HG02610 (cell line): Measurements from ENCODE around the gene AKNA.
"Not testable (repeated sequence)": the region's sequence is repeated elsewhere in the genome, so short reads cannot be mapped to it uniquely, and the experiment has no call there.

ENCODE experiments used
- ATAC-seq: cut with Tn5 transposase; IDR thresholded peaks from one replicate; pipeline ENCODE4 v1.9.1; 2021; ENCODE audit warnings: mild to moderate bottlenecking, moderate library complexity; ENCODE audit not compliant: unreplicated experiment

Gene AKNA

GRCh38 chr9:114324492-114324891 lies 63.3 kb downstream of the AKNA start:
- ATAC-seq: no peak

GRCh38 chr9:114323849-114324248 lies 63.9 kb downstream of the AKNA start:
- ATAC-seq: not testable (repeated sequence)

DNA sequence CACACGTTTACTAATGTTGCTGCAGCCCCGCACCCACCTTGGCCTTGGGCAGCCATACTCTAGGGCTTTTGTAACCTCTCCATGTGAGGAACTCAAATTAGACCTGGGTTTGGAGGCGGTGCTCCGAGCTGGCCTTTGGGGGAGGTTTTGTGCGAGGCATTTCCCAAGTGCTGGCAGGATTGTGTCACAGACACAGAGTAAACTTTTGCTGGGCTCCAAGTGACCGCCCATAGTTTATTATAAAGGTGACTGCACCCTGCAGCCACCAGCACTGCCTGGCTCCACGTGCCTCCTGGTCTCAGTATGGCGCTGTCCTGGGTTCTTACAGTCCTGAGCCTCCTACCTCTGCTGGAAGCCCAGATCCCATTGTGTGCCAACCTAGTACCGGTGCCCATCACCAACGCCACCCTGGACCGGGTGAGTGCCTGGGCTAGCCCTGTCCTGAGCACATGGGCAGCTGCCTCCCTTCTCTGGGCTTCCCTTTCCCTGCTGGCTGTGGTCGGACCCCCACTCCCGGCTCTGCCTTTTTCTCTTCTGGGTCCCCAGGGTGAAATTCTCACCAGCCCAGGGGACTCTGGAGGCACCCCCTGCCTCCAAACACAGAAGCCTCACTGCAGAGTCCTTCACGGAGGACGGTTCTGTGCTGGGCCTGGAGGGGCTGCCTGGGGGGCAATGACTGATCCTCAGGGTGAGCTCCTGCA lies 64.8 kb downstream of the AKNA start, which contains the start of gene ORM1:
TSS of gene ORM1 (plus strand) at position 268 of the 701 bp plus-strand sequence. CDS start at position 304, 36 bp downstream.
- ATAC-seq: not testable (repeated sequence)

DNA sequence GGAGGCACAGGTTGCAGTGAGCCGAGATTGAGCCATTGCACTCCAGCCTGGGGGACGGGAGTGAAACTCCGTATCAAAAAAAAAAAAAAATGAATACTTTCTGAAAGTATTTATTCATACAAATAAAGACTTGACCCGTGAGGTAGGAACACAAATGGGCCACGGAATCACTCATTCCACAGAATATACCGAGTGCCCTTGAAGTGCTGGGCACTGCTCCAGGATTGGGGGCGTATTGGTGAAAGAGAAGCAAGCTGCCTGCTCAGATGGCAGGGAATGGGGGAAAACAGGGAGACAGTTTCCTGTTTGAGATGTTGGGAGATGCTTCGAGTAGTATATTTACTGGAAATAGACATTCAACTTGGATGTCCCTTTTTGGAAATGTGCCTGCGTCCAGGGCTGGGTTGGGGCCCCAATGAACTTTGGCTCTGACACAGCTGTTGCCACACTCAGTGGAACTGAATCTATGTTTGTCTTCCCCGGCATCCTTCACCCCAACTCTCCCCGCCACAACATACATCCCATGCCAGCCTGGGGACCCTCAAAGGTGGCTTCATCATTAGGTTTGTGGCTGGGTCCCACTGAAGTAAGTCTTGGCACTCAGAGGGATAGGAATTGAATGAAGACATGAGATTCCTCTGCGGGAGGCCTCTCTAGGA lies 65.5 kb downstream of the AKNA start:
- ATAC-seq: not testable (repeated sequence)

GRCh38 chr9:114321759-114322158 lies 66.0 kb downstream of the AKNA start:
- ATAC-seq: no peak

DNA sequence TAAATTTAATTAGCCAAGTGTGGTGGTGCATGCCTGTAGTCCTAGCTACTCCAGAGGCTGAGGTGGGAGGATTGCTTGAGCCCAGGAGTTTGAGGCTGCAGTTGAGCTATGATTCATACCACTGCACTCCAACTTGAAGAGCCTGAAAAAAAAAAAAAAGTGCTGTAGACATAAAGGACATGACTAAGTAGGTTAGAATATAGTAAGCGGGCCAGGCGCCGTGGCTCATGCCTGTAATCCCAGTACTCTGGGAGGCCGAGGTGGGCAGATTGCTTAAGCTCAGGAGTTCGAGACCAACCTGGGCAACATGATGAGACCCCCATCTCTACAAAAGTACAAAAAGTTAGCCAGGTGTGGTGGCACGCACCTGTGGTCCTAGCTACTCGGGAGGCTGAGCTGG lies 67.1 kb downstream of the AKNA start:
- not testable (repeated sequence) for ATAC-seq

DNA sequence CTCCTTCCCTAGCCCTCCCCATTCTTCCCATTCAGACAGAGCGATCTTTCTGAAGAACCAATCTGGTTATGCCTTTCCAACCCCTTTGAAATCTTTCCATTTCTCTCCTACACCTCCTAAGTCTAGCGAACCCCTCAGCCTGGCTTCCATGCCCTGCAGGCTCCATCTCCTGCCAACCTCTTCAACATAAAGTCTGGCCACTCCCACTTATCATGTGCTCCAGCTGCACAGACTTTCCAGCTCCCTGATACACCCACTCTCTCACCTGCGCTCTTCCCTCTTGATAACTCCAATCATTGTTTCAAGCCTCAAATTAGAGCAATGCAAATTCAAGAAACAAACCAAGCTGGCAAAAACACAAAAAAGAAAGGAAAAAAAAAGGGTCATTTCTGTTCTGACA lies 68.6 kb downstream of the AKNA start:
- no peak for ATAC-seq

DNA sequence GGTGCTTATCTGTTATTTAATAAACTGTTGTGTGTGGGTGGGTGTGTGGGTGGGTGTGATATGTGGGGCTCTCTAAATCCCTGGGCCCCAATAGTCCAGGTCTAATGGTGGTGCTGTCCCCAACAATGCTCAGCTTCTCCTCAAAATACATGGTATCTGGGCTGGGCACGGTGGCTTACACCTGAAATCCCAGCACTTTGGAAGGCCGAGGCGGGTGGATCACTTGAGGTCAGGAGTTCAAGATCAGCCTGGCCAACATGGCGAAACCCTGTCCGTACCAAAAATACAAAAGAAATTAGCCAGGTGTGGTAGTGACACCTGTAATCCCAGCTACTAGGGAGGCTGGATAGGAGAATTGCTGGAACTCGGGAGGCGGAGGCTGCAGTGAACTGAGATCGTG lies 69.4 kb downstream of the AKNA start:
- no peak for ATAC-seq

- no peak for ATAC-seq
Measured at GRCh38 chr9:114317665-114318357, 70.0 kb downstream of the AKNA start.

GRCh38 chr9:114316605-114317230 lies 71.1 kb downstream of the AKNA start:
- ATAC-seq: no peak

DNA sequence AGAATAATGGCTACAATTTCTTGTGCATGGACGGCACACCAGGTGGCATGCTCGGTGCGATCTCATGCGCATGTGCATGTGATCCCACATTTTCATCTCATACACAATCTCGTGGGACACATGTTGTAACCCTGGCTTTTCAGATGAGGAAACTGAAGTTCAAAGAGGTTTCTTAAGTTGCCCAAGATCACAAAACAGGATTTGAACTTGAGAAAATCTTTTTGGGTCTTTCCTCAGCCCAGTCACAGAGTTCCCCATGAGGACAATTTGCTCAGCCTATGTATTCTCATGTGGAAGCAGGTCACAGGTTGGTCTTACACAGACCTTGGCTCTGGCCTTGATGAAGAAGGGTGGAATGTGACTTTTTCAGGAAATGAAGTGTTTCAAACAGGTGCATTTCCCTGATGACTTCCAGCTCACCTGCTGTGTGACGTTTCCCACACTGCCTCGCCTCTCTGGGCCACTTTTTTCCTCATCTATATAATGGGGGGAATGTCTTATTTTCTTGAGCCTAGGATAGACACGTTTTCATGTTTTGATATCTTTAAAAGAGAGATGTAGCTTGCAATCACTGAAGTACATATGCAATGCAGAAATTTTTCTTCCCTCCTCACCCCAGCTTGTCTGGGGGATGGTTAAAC lies 71.9 kb downstream of the AKNA start:
- ATAC-seq: no peak

GRCh38 chr9:114314881-114315722 lies 72.7 kb downstream of the AKNA start:
- no peak for ATAC-seq

DNA sequence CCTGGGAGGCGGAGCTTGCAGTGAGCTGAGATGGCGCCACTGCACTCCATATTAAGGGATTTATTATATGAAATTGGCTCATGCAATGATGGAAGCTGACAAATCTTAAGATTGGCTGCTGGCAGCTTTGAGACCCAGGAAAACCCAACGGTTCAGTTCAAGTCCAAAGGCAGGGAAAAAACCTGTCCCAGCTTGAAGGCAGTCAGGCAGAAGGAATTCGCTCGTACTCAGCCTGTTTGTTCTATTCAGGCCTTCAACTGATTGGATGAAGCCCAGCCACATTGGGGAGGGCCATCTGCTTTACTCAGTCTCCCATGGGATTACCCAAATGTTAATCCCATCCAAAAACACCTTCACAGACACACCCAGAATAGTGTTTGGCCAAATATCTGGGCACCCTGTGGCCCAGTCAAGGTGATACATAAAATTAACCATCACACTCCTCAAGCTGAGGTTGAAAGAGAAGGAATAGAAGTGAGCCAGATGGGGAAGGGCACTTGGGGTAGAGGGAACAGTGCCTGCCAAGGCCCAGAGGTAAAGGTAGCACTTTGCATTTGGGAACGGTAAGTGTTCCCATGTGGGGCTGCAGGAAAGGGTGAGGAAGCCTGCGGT lies 73.4 kb downstream of the AKNA start:
- ATAC-seq: no peak

- ATAC-seq: no peak
Measured at GRCh38 chr9:114313186-114313585, 74.6 kb downstream of the AKNA start.

DNA sequence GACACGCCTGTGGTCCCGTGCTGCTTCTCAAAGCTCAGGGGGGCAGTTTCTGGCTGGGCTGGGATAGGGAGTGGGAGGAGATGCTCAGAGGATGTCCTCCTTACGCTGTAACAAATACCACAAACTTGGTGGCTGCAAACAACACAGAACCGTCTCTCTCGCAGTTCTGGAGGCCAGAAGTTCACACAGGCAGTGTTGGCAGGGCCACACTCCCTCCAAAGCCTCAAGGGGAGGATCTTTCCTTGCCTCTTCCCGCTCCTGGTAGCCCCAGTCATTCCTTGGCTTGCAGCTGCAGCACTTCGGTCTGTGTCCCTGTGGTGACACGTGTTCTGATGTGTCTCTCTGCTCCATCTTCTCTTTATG lies 75.3 kb downstream of the AKNA start:
- ATAC-seq: no peak

GRCh38 chr9:114311571-114312512 lies 75.9 kb downstream of the AKNA start:
- ATAC-seq: no peak

DNA sequence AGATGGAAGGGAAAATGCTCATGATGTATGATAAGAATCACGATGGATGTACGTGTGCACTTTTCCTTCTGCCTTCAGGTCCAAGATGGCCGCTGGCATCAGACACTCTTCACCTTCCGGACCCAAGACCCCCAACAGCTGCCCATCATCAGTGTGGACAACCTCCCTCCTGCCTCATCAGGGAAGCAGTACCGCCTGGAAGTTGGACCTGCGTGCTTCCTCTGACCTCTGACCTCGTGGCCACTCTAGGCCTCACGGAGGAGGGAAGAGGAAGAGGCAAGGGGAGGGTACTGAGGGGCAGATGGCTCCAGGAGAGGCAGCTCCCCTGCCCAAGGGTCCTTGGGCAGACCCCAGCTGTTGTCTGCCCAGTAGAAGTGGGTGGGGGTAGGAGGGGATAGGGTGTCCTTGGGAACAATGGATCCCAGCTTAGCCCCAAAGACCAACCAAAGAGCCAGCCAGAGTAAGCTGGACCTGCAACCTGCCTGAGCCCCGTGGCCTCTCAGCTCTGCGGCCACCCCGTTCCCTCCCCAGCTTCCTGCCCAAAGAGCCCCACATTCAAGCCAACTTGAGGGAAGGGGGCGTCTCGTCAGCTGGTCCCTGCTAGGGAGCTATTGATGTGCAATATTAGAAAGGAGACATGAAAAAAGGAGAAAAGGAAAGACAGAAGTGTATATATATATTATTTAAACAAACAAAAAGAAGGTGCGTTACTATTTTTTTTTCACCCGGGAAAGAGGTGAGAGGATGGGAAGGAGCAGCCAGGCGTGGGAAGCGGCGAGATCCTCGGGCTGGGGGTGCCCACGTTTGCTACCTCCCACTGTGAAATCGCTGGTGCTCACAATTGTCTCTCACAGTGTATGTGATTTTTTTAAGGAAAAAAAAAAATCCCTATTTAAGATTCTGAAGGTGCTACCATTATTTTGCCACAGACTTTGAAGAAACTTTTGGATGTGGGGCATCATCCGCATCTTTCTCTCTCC lies 77.0 kb downstream of the AKNA start:
- no peak for ATAC-seq
